ENCODE measurements around the gene RLN1.
"Not testable (repeated sequence)": the region's sequence is repeated elsewhere in the genome, so short reads cannot be mapped to it uniquely, and the experiment has no call there.

The RLN1 gene

DNA sequence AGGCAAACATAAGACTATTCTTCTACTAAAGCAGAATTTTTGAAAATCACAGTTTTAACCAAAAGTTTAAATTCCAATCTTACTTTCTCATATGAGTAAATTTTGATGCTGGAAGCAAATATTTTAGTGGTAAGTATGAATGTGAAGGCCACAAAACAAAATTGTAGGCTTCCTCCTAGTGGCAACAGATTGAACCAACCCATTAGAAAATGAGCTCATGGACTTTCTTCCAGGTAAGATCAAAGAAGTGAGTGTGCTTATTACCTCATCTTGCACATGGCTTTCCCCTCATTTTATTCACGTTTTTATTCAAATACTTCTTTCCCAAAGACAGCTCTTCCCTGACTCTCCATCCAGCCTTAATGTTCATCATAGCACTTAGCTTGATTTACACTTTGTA is 18.6 kb downstream of the RLN1 start:
- DNase-seq, result no peak

DNA sequence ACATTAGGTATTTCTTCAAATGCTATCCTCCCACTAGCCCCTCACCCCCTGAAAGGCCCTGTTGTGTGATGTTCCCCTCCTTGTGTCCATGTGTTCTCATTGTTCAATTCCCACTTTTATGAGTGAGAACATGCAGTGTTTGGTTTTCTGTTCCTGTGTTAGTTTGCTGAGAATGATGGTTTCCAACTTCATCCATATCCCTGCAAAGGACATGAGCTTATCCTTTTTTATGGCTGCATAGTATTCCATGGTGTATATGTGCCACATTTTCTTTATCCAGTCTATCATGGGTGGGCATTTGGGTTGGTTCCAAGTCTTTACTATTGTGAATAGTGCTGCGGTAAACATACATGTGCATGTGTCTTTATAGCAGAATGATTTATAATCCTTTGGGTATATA is 23.3 kb downstream of the RLN1 start:
- not testable (repeated sequence) for DNase-seq

DNA sequence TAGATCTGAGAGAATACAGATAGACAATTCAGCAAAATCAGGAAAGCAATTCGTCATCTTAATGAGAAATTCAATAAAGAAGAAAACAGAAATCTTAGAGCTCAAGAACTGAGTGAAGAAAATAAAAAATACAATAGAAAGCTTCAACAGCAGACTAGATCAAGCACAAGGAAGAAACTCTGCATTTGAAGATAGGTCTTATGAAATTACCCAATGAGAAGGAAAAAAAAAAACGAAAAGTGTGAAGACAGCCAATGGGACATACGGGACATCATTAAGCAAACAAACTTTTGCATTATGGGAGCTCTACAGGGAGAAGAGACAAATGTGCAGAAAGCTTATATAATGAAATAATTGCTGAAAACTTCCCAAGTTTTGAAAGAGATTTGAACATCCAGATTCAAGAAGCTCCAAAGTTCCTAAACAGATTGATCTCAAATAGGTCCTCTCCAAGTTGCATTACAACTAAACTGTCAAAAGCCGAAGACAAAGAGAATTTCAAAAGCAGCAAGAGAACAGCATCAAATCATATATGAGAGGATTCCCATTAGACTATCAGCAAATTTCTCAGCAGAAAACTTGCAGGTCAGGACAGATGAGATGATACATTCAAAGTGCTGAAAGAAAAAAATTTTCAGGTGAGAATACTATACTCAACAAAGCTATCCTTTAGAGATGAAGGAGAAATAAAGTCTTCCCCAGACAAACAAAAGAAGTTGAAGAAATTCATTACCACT is 24.3 kb downstream of the RLN1 start:
- DNase-seq, result no peak

DNA sequence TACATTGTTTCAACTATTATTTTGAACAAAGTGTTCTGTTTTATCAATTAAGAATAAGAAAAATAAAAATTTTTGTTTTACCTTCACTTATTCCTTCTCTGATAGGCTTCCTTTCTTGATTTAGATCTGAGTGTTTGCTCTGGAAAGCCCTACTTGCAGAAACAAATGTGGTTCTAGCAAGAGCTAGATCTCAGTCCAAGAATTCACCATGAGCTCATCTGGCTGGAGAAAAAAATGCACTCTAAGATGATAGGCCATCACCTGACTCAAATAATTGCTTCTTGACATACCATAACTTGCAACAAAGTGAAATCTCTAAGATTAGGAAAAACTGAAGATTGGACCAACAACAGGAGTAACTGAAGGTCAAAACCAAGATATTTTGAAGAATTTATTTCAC is 28.8 kb downstream of the RLN1 start:
- DNase-seq, result no peak

DNA sequence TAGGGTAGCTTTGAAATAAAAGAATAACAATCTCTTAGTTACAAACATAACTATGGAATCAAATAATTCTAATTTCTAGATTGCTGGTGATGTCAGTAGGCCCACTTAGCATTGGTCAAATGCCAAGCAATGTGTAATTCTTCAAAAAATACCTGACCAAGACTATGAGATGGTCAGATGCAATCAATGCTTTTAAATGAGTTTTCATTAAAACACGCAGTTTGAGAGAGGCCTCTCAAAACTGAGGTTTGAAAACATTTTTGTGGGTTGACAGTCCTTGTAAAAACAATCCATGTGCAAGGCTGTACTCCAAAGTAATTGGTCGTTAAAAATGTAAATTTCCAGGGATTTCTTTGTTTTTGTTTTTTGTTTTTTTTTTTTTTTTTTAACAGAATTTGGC is 33.9 kb downstream of the RLN1 start:
- DNase-seq, result no peak

DNA sequence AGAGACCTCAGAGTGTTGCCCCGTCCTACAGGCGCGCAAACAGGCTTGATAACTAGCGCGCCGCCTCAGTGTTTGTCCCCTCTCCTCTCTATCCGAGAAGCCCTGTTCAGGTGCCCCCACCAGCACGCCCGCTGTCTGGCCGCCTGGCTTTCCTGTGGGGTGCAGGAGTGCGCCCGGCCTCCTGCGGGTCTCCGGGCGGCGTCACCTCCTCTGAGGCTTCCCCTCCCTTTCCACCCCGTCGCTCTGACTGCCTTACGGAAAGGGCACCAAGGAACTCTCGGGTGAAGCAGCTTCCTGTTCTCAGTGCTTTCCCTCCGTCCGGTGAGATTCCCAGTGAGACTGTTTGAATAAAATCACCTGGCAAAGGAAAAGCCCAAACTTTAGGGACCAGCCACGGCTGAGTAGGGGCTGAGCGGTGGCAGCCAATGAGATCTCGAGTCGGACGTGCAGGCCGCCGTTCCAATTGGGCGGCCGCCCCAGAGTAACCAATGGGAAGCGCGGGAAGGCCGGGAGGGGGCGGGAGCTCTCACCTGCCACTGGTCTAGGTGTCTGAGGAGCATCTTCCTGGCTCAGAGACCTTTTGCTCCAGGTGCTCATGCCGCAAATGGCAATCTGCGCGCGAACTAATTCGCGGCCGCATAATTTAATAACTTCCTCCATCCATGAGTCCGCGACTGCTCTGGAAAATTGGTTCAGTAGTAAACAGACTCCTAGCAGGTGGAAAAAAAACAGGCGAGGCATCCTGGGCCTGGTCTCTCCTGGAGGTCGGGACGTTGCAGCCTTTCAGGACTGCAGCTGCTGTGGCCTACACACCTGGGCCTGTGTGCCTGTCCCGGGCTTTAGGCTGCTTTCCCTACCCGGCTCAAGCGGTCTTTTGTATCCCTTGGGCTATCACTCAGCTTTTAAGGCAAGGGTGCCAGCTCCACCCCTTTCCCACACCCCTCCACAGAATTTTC is 35.6 kb downstream of the RLN1 start, which contains the start of gene RLN2:
TSS of gene RLN2 (minus strand) at position 877 of the 956 bp plus-strand sequence. CDS start at position 741, 136 bp downstream.
- not testable (repeated sequence) for DNase-seq

DNA sequence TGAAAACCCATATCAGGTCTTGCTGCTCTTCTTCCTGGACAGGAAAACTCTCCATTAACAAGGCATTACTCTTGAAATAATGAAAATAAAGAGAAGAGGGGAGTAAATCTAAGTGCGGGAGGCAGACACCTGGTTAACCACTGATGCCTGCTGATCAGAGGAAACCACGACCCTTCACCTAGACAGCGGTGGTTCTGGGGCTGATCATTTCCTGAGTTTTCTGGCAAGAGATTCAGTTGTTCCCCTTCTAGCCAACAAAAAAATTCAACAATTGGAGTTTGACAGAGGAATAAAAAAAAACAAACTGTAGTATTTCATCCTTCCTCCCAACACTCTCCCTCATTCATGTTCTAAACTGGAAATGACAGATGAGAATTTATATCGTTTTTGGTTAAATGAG is 38.1 kb downstream of the RLN1 start:
- DNase-seq, result no peak

DNA sequence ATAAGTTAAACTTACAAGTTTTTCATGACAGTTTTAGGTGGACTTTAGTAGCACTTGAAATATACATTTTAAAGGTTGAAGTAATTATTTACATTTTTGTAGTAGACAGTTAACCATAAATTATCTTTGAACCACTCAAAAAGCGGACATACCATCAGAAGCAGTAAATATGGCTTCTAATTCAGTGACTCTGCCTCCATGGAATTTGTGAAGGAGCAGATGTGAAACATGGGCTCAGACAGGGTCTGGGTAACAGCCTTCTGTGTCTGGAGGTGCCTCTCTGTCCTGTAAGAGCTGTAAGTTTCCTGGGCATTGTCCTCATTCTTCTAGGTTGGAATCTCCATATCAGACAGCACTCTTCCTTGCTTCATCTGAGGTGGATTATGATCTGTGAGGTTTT is 47.5 kb downstream of the RLN1 start:
- DNase-seq, result no peak

DNA sequence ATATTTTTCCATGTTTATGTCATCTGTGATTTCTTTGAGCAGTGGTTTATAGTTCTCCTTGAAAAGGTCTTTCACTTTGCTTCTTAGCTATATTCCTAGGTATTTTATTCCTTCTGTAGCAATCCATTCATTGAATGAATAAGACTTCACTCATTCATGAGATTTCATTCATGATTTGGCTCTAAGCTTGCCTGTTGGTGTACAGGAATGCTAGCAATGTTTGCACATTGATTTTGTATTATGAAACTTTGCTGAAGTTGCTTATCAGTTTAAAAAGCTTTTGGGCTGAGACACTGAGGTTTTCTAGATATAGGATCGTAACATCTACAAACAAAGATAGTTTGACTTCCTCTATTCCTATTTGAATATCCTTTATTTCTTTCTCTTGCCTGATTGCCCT is 51.1 kb downstream of the RLN1 start:
- DNase-seq, result no peak

DNA sequence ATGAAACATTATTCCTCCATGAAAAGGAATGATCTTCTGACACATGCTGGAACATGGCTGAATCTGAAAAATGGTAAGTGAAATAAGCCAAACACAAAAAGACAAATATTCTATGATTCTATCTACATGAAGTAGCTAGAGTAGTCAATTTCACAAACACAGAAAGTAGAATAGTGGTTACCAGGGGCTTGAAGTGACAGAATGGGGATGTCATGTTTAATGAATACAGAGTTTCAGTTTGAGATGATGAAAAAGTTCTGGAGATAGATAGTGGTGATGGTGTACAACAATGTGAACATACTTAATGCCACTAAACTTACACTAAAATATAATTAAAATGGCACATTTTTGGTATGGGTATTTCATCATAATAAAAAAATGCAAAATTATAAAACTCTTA is 53.4 kb downstream of the RLN1 start:
- no peak for DNase-seq

All from activated gamma-delta T cell (primary cell).